ENCODE results near the gene ARHGAP23.
A peak's percentile ranks its signal among the peaks of the same experiment; 100 is the strongest.
"Not testable (repeated sequence)": the region's sequence is repeated elsewhere in the genome, so short reads cannot be mapped to it uniquely, and the experiment has no call there.

The ARHGAP23 gene

GRCh38 chr17:38491346-38492066, 63.2 kb downstream of the ARHGAP23 start:
- DNase-seq = not testable (repeated sequence)

GRCh38 chr17:38492067-38493040, 64.1 kb downstream of the ARHGAP23 start:
- DNase-seq = peak; percentile 76

GRCh38 chr17:38494152-38494551, 65.9 kb downstream of the ARHGAP23 start:
- not testable (repeated sequence) for DNase-seq

- not testable (repeated sequence) for DNase-seq
Observed at GRCh38 chr17:38497656-38498055, 69.4 kb downstream of the ARHGAP23 start.

GRCh38 chr17:38498353-38498752, 70.1 kb downstream of the ARHGAP23 start:
- DNase-seq = no peak

GRCh38 chr17:38499230-38499629, 71.0 kb downstream of the ARHGAP23 start:
- not testable (repeated sequence) for DNase-seq

GRCh38 chr17:38501718-38502117, 73.5 kb downstream of the ARHGAP23 start:
- DNase-seq = not testable (repeated sequence)

GRCh38 chr17:38503286-38503913, 75.1 kb downstream of the ARHGAP23 start:
- DNase-seq = not testable (repeated sequence)

- DNase-seq = no peak
Observed at GRCh38 chr17:38504216-38504615, 76.0 kb downstream of the ARHGAP23 start.

GRCh38 chr17:38507436-38507835, 79.2 kb downstream of the ARHGAP23 start:
- DNase-seq = no peak

- DNase-seq = no peak
Observed at GRCh38 chr17:38507921-38508569, 79.8 kb downstream of the ARHGAP23 start.

GRCh38 chr17:38508570-38508950, 80.3 kb downstream of the ARHGAP23 start:
- DNase-seq = no peak

- DNase-seq = no peak
Observed at GRCh38 chr17:38508954-38509771, 80.9 kb downstream of the ARHGAP23 start.

GRCh38 chr17:38509772-38510420, 81.6 kb downstream of the ARHGAP23 start:
- no peak for DNase-seq

GRCh38 chr17:38510421-38511149, 82.3 kb downstream of the ARHGAP23 start:
- no peak for DNase-seq

GRCh38 chr17:38511150-38512108, 83.2 kb downstream of the ARHGAP23 start:
- no peak for DNase-seq

- no peak for DNase-seq
Observed at GRCh38 chr17:38512473-38513058, 84.3 kb downstream of the ARHGAP23 start.

- DNase-seq = not testable (repeated sequence)
Observed at GRCh38 chr17:38526526-38526925, 98.3 kb downstream of the ARHGAP23 start.

- peak; percentile 30 for DNase-seq
Observed at GRCh38 chr17:38528141-38528540, 99.9 kb downstream of the ARHGAP23 start.
